ENCODE data around the gene CCDC92.
"Not testable (repeated sequence)": the region's sequence is repeated elsewhere in the genome, so short reads cannot be mapped to it uniquely, and the experiment has no call there.

DNA sequence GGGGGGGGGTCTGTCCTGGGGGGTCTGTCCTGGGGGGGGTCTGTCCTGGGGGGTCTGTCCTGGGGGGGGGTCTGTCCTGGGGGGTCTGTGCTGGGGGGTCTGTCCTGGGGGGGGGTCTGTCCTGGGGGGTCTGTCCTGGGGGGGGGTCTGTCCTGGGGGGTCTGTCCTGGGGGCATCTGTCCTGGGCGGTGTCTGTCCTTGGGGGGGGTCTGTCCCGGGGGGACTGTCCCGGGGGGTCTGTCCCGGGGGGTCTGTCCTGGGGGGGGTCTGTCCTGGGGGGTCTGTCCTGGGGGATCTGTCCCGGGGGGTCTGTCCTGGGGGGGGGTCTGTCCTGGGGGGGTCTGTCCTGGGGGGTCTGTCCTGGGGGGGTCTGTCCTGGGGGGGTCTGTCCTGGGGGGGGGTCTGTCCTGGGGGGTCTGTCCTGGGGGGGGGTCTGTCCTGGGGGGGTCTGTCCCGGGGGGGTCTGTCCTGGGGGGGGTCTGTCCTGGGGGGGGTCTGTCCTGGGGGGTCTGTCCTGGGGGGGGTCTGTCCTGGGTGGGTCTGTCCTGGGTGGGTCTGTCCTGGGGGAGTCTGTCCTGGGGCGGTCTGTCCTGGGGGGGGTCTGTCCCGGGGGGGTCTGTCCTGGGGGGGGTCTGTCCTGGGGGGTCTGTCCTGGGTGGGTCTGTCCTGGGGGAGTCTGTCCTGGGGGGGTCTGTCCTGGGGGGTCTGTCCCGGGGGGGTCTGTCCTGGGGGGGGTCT is 60.8 kb downstream of the CCDC92 start:
- TF ChIP-seq, protein P1, sequence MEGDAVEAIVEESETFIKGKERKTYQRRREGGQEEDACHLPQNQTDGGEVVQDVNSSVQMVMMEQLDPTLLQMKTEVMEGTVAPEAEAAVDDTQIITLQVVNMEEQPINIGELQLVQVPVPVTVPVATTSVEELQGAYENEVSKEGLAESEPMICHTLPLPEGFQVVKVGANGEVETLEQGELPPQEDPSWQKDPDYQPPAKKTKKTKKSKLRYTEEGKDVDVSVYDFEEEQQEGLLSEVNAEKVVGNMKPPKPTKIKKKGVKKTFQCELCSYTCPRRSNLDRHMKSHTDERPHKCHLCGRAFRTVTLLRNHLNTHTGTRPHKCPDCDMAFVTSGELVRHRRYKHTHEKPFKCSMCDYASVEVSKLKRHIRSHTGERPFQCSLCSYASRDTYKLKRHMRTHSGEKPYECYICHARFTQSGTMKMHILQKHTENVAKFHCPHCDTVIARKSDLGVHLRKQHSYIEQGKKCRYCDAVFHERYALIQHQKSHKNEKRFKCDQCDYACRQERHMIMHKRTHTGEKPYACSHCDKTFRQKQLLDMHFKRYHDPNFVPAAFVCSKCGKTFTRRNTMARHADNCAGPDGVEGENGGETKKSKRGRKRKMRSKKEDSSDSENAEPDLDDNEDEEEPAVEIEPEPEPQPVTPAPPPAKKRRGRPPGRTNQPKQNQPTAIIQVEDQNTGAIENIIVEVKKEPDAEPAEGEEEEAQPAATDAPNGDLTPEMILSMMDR (IDR thresholded peaks at IDR 0.05), result not testable (repeated sequence)
- not testable (repeated sequence) for TF ChIP-seq POLR2A (IDR thresholded peaks at IDR 0.05)
